SU-DHL-6 (cell line): Measurements from ENCODE around the gene NPAS3.

Experiments used
- H2AFZ ChIP-seq: fragments of 200-600 bp; sonication (generic); 2 replicates; pipeline ENCODE4 v1.6.1; 2014; ENCODE audit warnings: low read depth, mild to moderate bottlenecking, moderate library complexity, mixed read lengths, antibody characterized with exemption, low read length; ENCODE audit not compliant: severe bottlenecking
- H3F3A ChIP-seq: fragments of 200-600 bp; shearing (Covaris generic); 2 replicates; pipeline ENCODE4 v1.6.0; 2016; ENCODE audit warnings: antibody characterized with exemption, mild to moderate bottlenecking; ENCODE audit not compliant: insufficient read depth
- H3K27ac ChIP-seq: fragments of 200-600 bp; sonication (generic); 2 replicates; pipeline ENCODE4 v1.5.1; 2016; ENCODE audit warnings: low read depth, mild to moderate bottlenecking, low read length, moderate library complexity, mixed read lengths
- H3K27me3 ChIP-seq: fragments of 200-600 bp; sonication (generic), shearing (Covaris generic); 2 replicates; pipeline ENCODE4 v1.6.0; 2014; ENCODE audit warnings: mild to moderate bottlenecking, low read length
- H3K36me3 ChIP-seq: fragments of 200-600 bp; sonication (generic); 2 replicates; pipeline ENCODE4 v1.6.1; 2014; ENCODE audit warnings: mild to moderate bottlenecking, low read length, mixed read lengths
- H3K4me2 ChIP-seq: fragments of 300-600, 200-600 bp; shearing (Covaris generic), sonication (generic); 2 replicates; pipeline ENCODE4 v1.6.0; 2014; ENCODE audit warnings: low read length, low read depth, mild to moderate bottlenecking; ENCODE audit not compliant: poor library complexity, severe bottlenecking
- H3K4me3 ChIP-seq: fragments of 200-600 bp; sonication (generic); 2 replicates; pipeline ENCODE4 v1.5.1; 2014; ENCODE audit warnings: antibody characterized with exemption, low read length, mild to moderate bottlenecking, mixed read lengths; ENCODE audit not compliant: insufficient read depth, poor library complexity, severe bottlenecking
- H3K79me2 ChIP-seq: fragments of 200-600 bp; sonication (generic); 2 replicates; pipeline ENCODE4 v1.6.1; 2014; ENCODE audit warnings: mild to moderate bottlenecking, low read length, moderate library complexity; ENCODE audit not compliant: insufficient read depth
- H3K9ac ChIP-seq: fragments of 200-600 bp; sonication (generic); 2 replicates; pipeline ENCODE4 v1.7.0; 2014; ENCODE audit warnings: mild to moderate bottlenecking, low read length
- H3K9me2 ChIP-seq: fragments of 200-600 bp; sonication (generic); replicated peaks from 2 replicates; pipeline ENCODE4 v1.6.1; 2014; ENCODE audit warnings: low read length; ENCODE audit not compliant: insufficient read depth
- H3K9me3 ChIP-seq: fragments of 200-600 bp; sonication (generic); 2 replicates; pipeline ENCODE4 v1.6.1; 2014; ENCODE audit warnings: low read length, mixed read lengths; ENCODE audit not compliant: insufficient read depth
- H4K20me1 ChIP-seq: fragments of 200-600 bp; sonication (generic); 2 replicates; pipeline ENCODE4 v1.6.1; 2014; ENCODE audit warnings: low read depth, mild to moderate bottlenecking, antibody characterized with exemption, low read length, moderate library complexity, mixed read lengths
- EZH2phosphoT487 ChIP-seq: fragments of 200-600 bp; sonication (generic), shearing (Covaris generic); conservative IDR thresholded peaks from 2 replicates; pipeline ENCODE4 v1.6.1; 2018; ENCODE audit warnings: mild to moderate bottlenecking, antibody characterized with exemption, low read length, moderate library complexity, mixed read lengths
- TF ChIP-seq, protein P1 (sequence below): fragments of 200-600 bp; sonication (generic); IDR thresholded peaks from one replicate; pipeline ENCODE4 v1.5.1; 2017; ENCODE audit warnings: antibody characterized with exemption, mild to moderate bottlenecking, low read length, moderate library complexity; ENCODE audit not compliant: insufficient read depth, poor library complexity, severe bottlenecking

Gene NPAS3

DNA sequence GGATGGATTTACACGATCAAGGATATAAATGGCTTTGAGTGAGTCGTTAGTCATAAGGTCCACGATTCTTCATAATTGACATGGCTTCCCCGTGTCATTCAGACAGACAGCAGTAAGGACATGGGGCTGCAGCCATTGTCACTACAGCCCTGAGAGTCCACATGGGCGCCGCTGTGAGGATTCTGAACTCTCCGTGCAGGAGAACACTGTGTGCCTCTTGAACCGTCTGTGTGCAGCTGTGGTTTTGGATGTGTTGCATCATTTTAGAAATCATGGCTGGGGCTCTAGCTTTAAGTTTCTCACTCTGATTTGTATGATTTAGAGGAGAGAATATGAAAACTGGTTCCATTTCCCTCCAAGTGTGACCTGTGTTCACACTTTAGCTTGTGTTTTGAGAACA, 47.2 kb downstream of the NPAS3 start:
- no peaks in the 10 kb centered on the region for H4K20me1 ChIP-seq
- H3F3A ChIP-seq: no peaks in the 10 kb centered on the region
- H3K9me3 ChIP-seq: no peaks in the 10 kb centered on the region
- H3K79me2 ChIP-seq: no peaks in the 10 kb centered on the region
- no peak overlapping the region for H3K27ac ChIP-seq
- H3K4me2 ChIP-seq: no peak overlapping the region
- no peaks in the 10 kb centered on the region for H3K27me3 ChIP-seq
- H3K9me2 ChIP-seq: no peaks in the 10 kb centered on the region
- TF ChIP-seq, protein P1, sequence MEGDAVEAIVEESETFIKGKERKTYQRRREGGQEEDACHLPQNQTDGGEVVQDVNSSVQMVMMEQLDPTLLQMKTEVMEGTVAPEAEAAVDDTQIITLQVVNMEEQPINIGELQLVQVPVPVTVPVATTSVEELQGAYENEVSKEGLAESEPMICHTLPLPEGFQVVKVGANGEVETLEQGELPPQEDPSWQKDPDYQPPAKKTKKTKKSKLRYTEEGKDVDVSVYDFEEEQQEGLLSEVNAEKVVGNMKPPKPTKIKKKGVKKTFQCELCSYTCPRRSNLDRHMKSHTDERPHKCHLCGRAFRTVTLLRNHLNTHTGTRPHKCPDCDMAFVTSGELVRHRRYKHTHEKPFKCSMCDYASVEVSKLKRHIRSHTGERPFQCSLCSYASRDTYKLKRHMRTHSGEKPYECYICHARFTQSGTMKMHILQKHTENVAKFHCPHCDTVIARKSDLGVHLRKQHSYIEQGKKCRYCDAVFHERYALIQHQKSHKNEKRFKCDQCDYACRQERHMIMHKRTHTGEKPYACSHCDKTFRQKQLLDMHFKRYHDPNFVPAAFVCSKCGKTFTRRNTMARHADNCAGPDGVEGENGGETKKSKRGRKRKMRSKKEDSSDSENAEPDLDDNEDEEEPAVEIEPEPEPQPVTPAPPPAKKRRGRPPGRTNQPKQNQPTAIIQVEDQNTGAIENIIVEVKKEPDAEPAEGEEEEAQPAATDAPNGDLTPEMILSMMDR: no peak
- TF ChIP-seq EZH2phosphoT487: no peak
- H3K36me3 ChIP-seq: no peaks in the 10 kb centered on the region
- no peak overlapping the region for H3K4me3 ChIP-seq
- no peak overlapping the region for H2AFZ ChIP-seq
- no peak overlapping the region for H3K9ac ChIP-seq

DNA sequence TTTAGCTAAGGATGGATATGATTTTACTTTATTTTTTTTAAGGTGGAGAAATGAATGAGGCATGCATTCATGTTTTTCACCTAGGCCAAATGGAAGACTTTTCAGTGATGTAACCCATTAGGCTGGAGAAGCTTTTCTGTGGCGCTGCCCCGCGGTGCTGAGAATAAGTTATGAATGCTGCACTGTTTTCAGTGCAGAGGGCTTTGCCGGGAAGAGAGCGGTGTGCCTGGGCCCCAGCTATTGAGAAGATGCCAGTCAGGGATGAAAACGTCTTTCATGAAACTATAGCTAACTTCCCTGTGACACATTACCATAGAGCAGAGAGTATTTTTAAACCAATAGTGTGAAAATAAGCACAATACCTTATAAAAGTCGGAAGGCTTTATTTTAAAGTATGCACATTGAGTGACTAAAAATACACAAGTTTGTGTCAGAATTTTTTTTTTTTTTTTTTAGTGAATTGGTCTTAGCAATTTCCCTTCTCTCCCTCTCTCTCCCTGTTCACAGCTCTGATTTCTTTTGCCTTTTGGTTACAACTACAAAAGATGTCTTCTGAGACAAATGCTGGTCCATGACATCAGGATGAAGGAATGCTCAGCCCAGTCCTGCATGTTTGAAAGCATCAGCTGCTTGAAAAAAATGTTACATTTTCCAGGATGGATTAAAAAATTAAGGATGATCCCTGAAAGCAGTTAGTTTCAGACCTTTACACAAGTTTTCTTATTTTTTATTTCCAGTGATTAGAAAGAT, 48.3 kb downstream of the NPAS3 start:
- no peak overlapping the region for H3K27ac ChIP-seq
- H3K9ac ChIP-seq: no peak overlapping the region
- H3K4me3 ChIP-seq: no peak overlapping the region
- H3K9me3 ChIP-seq: no peaks in the 10 kb centered on the region
- no peaks in the 10 kb centered on the region for H3K27me3 ChIP-seq
- H3F3A ChIP-seq: no peaks in the 10 kb centered on the region
- no peak overlapping the region for H3K4me2 ChIP-seq
- H2AFZ ChIP-seq: no peak overlapping the region
- TF ChIP-seq, protein P1: no peak
- TF ChIP-seq EZH2phosphoT487: no peak
- no peaks in the 10 kb centered on the region for H3K9me2 ChIP-seq
- no peaks in the 10 kb centered on the region for H3K36me3 ChIP-seq
- H3K79me2 ChIP-seq: no peaks in the 10 kb centered on the region
- H4K20me1 ChIP-seq: no peaks in the 10 kb centered on the region

DNA sequence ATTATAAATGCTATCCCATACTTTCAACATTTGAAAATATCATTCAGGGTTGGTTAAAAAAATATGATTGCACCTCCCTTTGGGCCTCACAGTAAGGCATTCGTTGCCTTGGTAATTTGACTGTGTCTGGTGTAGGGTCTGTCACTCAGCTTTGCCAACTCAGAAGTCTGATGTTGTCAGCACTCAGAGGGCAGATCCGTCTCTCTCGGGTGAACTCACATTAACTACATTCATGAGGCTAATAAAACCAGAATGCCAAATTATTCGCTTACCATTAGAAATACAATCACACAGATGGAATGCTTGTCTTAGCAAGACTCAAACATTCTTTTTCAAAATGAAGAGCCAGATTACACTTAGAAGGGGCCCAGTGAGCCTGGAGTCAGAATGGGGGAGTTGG, 53.0 kb downstream of the NPAS3 start:
- TF ChIP-seq, protein P1: no peak
- no peak for TF ChIP-seq EZH2phosphoT487

More for the DNA sequence above, 53.0 kb downstream of the NPAS3 start:
- H2AFZ ChIP-seq: no peak overlapping the region
- no peaks in the 10 kb centered on the region for H3K9me2 ChIP-seq
- H3K27ac ChIP-seq: no peak overlapping the region
- no peaks in the 10 kb centered on the region for H3K36me3 ChIP-seq
- no peaks in the 10 kb centered on the region for H3K9me3 ChIP-seq
- no peaks in the 10 kb centered on the region for H3F3A ChIP-seq
- no peak overlapping the region for H3K4me3 ChIP-seq
- H3K27me3 ChIP-seq: no peaks in the 10 kb centered on the region
- H3K4me2 ChIP-seq: no peak overlapping the region
- no peaks in the 10 kb centered on the region for H3K79me2 ChIP-seq
- H4K20me1 ChIP-seq: no peaks in the 10 kb centered on the region
- H3K9ac ChIP-seq: no peak overlapping the region
